Choroid plexus epithelial cell (primary cell): ENCODE results near the gene RAMP2.
A peak's percentile ranks its signal among the peaks of the same experiment; 100 is the strongest.

Experiments
- DNase-seq: peaks from one replicate; pipeline ENCODE4 v3.0.0-alpha.2; 2010; ENCODE audit warnings: low read depth
- H3K4me3 ChIP-seq: 2 replicates; pipeline ENCODE4 v1.5.1; 2011; ENCODE audit warnings: low read depth, mild to moderate bottlenecking, control low read depth, low read length, moderate library complexity
- TF ChIP-seq, protein P1 (sequence below): conservative IDR thresholded peaks from 2 replicates; pipeline ENCODE4 v1.5.1; 2011; ENCODE audit warnings: low read depth, mild to moderate bottlenecking, control low read depth, inconsistent platforms, low read length, moderate library complexity

RAMP2 gene

DNA sequence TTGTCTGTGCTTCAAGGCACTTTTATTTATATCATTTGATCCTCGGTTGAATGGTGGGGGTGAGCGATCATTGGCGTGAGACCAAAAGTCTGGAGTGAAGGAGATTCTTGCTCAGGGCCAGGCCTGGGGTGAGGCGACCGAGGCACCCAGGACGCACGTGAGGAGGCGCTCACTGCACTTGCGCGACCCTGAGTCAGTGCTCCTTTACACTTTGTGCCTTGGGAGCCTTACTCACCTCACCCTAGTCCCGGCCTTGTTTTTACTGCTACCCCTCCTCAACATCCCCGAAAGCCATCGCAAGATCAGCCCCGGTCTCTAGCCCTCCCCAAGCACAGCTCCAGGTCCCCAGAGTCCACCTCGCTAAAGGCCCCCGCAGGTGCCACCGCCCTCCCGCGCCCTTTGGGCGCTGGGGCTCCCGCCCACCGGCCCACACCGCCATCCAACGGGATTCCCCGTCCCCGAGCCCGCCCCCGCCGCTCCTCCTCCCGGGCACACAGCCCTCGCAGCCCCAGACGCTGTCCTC lies 16.7 kb upstream of the RAMP2 start:
- peak overlapping the region; percentile 89 for H3K4me3 ChIP-seq
- TF ChIP-seq, protein P1, sequence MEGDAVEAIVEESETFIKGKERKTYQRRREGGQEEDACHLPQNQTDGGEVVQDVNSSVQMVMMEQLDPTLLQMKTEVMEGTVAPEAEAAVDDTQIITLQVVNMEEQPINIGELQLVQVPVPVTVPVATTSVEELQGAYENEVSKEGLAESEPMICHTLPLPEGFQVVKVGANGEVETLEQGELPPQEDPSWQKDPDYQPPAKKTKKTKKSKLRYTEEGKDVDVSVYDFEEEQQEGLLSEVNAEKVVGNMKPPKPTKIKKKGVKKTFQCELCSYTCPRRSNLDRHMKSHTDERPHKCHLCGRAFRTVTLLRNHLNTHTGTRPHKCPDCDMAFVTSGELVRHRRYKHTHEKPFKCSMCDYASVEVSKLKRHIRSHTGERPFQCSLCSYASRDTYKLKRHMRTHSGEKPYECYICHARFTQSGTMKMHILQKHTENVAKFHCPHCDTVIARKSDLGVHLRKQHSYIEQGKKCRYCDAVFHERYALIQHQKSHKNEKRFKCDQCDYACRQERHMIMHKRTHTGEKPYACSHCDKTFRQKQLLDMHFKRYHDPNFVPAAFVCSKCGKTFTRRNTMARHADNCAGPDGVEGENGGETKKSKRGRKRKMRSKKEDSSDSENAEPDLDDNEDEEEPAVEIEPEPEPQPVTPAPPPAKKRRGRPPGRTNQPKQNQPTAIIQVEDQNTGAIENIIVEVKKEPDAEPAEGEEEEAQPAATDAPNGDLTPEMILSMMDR = no peak
- peak; percentile 30 for DNase-seq

- H3K4me3 ChIP-seq = peak within 1 kb of the TSS; percentile 89
- peak; percentile 90 for DNase-seq
- TF ChIP-seq, protein P1 = no peak
These were observed 16.0 kb upstream of the RAMP2 start, which contains the start of gene EZH1 for GRCh38 chr17:42744806-42745617. Gene EZH1 (minus strand): TSS chr17:42745040. CDS start chr17:42728941, 16,099 bp downstream.

GRCh38 chr17:42748202-42748907 lies 12.7 kb upstream of the RAMP2 start:
- TF ChIP-seq, protein P1 = no peak

GRCh38 chr17:42748908-42749798 lies 11.9 kb upstream of the RAMP2 start:
- no peak overlapping the region for H3K4me3 ChIP-seq
- TF ChIP-seq, protein P1 = no peak
- DNase-seq = no peak

More at GRCh38 chr17:42748202-42748907, 12.7 kb upstream of the RAMP2 start:
- no peak for DNase-seq
- no peak overlapping the region for H3K4me3 ChIP-seq

- TF ChIP-seq, protein P1 = no peak
- DNase-seq = no peak
These were observed 10.2 kb upstream of the RAMP2 start for GRCh38 chr17:42750739-42751344.

GRCh38 chr17:42751628-42752027 lies 9.4 kb upstream of the RAMP2 start:
- no peak overlapping the region for H3K4me3 ChIP-seq
- TF ChIP-seq, protein P1 = no peak
- DNase-seq = peak; percentile 68

More at GRCh38 chr17:42750739-42751344, 10.2 kb upstream of the RAMP2 start:
- H3K4me3 ChIP-seq = no peak overlapping the region
